K562 (cell line): ENCODE measurements around the gene ATP9A. TPM values are rescaled to one million over a fixed set of nuclear protein-coding genes. Genes with fewer than 3 reads are reported as not detected.
A peak's percentile ranks its signal among the peaks of the same experiment; 100 is the strongest.

Source experiments
- BCOR ChIP-seq: fragments of 450-650 bp; IDR thresholded peaks from 2 replicates; pipeline ENCODE4 v1.6.1; 2016
- CREB3L1 ChIP-seq: fragments of 450-650 bp; IDR thresholded peaks from 2 replicates; pipeline ENCODE4 v1.6.1; 2014; ENCODE audit warnings: low read depth, mild to moderate bottlenecking, moderate library complexity, borderline replicate concordance
- CREM ChIP-seq: IDR thresholded peaks from 2 replicates; pipeline ENCODE4 v1.6.1; 2014; ENCODE audit warnings: antibody characterized with exemption, low read depth
- FOSL1 ChIP-seq: fragments of 200-800 bp; sonication (Bioruptor generic); conservative IDR thresholded peaks from 2 replicates; pipeline ENCODE4 v1.6.1; 2016; ENCODE audit warnings: missing genetic modification characterization, missing compliant biosample characterization
- KAT8 ChIP-seq: fragments of 450-650 bp; IDR thresholded peaks from 2 replicates; pipeline ENCODE4 v1.6.1; 2016; ENCODE audit warnings: low read depth, mild to moderate bottlenecking
- KLF16 ChIP-seq: IDR thresholded peaks from 2 replicates; pipeline ENCODE4 v1.6.1; 2016; ENCODE audit warnings: antibody characterized with exemption
- MED1 ChIP-seq: sonication (generic); formaldehyde crosslinking; IDR thresholded peaks from 2 replicates; pipeline ENCODE4 v1.8.1; 2023; ENCODE audit warnings: missing genetic modification reagents, borderline replicate concordance
- NCOA6 ChIP-seq: fragments of 450-650 bp; IDR thresholded peaks from 2 replicates; pipeline ENCODE4 v1.6.1; 2017; ENCODE audit warnings: mild to moderate bottlenecking
- RBM15 ChIP-seq: fragments of 200-400 bp; formaldehyde crosslinking; IDR thresholded peaks from 2 replicates; pipeline ENCODE4 v1.6.1; 2018; ENCODE audit warnings: mild to moderate bottlenecking, low read length, moderate library complexity; ENCODE audit not compliant: insufficient read depth
- RFX5 ChIP-seq: IDR thresholded peaks from 2 replicates; pipeline ENCODE4 v1.6.1; 2011; ENCODE audit warnings: low read depth, mild to moderate bottlenecking, improper control_type of control experiment, low read length
- SMAD1 ChIP-seq: fragments of 150-350 bp; IDR thresholded peaks from 2 replicates; pipeline ENCODE4 v1.6.1; 2014; ENCODE audit warnings: low read length, low read depth; ENCODE audit not compliant: partially characterized antibody
- ZHX1 ChIP-seq: fragments of 150-350 bp; conservative IDR thresholded peaks from 2 replicates; pipeline ENCODE4 v1.6.1; 2014; ENCODE audit warnings: low read length
- ZKSCAN1 ChIP-seq: fragments of 150-350 bp; IDR thresholded peaks from 2 replicates; pipeline ENCODE4 v1.6.1; 2016; ENCODE audit warnings: low read depth, low read length
- ZNF584 ChIP-seq: fragments of 200-800 bp; sonication (Bioruptor generic); IDR thresholded peaks from 2 replicates; pipeline ENCODE4 v1.6.1; 2016; ENCODE audit warnings: low read depth, mild to moderate bottlenecking, missing genetic modification characterization, missing compliant biosample characterization
- polyA plus RNA-seq, 8 experiments: library from polyadenylated mRNA; depleted of rRNA in 4 of 8; stranded (reverse) in 5 of 8; unstranded in 3 of 8; fragments of >200 nt; fragmentation: Nextera tagmentation in 2 of 8; fragmentation: Illumina TruSeq in 1 of 8; extraction: Ambion mirVana in 2 of 8; extraction: Trizol in 1 of 8; gene quantifications; 2 replicates each; pipeline versions ENCODE4 v1.2.1 to v1.2.3, GENCODE V29; 2011 to 2014; ENCODE audit warnings: inconsistent platforms in 1 of 8, missing spikeins in 1 of 8
- total RNA-seq, 7 experiments: library from RNA; depleted of rRNA in 6 of 7; stranded (reverse); fragments of >200 nt in 6 of 7; fragmentation: Illumina TruSeq in 2 of 7; extraction: Trizol in 2 of 7; gene quantifications; 2 replicates each; pipeline versions ENCODE4 v1.2.1 to v1.2.3, GENCODE V29; 2011 to 2021; ENCODE audit warnings: low replicate concordance in 1 of 7
- TF ChIP-seq, protein P1 (sequence below): fragments of 450-650 bp; conservative IDR thresholded peaks from 2 replicates; pipeline ENCODE4 v1.6.1; 2016; ENCODE audit warnings: missing genetic modification characterization, low read depth, mild to moderate bottlenecking, missing compliant biosample characterization, moderate library complexity
- TF ChIP-seq, protein P2 (sequence below): fragments of 250-450 bp; sonication (Bioruptor Pico); IDR thresholded peaks from 2 replicates; pipeline ENCODE4 v1.8.0; 2022; ENCODE audit warnings: inconsistent platforms
- TF ChIP-seq, protein P3 (sequence below): fragments of 250-450 bp; sonication (Bioruptor Pico); IDR thresholded peaks from 2 replicates; pipeline ENCODE4 v1.4.0; 2020
- TF ChIP-seq, protein P4 (sequence below), 2 experiments: IDR thresholded peaks; 2 replicates each; pipeline ENCODE4 v1.6.1; 2012; ENCODE audit warnings: improper control_type of control experiment in 2 of 2, low read depth in 2 of 2, low read length in 2 of 2, borderline replicate concordance in 1 of 2

Gene ATP9A
- total and polyA plus RNA-seq, 9 of the 15 experiments (the other 6 are each of a cell fraction or from before 2014, with no cell fraction given), result 0.18 to 0.62 (median 0.29) TPM

DNA sequence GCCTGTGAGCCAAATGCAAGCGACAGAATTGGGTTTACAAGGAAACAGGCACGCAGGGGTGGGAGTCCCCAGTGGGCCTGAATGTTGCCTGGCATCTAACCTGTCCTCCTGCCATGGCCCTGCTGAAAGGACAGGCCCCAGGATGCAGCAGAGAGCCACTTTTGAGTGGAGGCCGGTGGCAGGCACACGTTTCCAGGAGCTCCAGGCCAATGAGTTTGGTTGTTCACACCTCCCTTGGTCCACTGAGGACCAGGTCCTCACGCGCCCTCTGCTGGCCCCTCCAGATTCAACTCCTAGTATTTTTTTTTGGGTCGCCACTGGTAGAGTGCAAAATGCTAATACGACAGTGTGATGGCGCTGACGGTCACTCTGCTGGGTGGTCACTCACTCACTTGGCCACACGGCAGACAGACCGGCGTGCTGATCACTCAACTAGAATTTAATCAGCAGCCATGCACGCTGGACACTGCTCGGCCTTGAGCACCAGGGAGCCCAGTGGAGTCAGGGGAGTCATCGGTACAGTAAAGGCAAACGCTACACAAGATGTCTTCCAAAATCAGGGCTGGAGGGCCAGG lies 143.9 kb downstream of the ATP9A start (continued):
- no peak for TF ChIP-seq MED1 (CRISPR knock-in tag)
- no peak for TF ChIP-seq CREB3L1
- TF ChIP-seq, protein P1, sequence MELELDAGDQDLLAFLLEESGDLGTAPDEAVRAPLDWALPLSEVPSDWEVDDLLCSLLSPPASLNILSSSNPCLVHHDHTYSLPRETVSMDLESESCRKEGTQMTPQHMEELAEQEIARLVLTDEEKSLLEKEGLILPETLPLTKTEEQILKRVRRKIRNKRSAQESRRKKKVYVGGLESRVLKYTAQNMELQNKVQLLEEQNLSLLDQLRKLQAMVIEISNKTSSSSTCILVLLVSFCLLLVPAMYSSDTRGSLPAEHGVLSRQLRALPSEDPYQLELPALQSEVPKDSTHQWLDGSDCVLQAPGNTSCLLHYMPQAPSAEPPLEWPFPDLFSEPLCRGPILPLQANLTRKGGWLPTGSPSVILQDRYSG (tag), result no peak
- TF ChIP-seq RFX5, result no peak
- peak; percentile 8; the same call in 1 of the 2 replicates for TF ChIP-seq CREM
- TF ChIP-seq FOSL1 (tag), result no peak
- no peak for TF ChIP-seq NCOA6
- TF ChIP-seq KAT8, result no peak
- no peak for TF ChIP-seq ZHX1
- TF ChIP-seq BCOR, result no peak
- peak; percentile 61 for TF ChIP-seq KLF16
- TF ChIP-seq, protein P2, sequence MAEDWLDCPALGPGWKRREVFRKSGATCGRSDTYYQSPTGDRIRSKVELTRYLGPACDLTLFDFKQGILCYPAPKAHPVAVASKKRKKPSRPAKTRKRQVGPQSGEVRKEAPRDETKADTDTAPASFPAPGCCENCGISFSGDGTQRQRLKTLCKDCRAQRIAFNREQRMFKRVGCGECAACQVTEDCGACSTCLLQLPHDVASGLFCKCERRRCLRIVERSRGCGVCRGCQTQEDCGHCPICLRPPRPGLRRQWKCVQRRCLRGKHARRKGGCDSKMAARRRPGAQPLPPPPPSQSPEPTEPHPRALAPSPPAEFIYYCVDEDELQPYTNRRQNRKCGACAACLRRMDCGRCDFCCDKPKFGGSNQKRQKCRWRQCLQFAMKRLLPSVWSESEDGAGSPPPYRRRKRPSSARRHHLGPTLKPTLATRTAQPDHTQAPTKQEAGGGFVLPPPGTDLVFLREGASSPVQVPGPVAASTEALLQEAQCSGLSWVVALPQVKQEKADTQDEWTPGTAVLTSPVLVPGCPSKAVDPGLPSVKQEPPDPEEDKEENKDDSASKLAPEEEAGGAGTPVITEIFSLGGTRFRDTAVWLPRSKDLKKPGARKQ, result no peak
- peak; percentile 18; the same call in 1 of the 2 replicates for TF ChIP-seq ZKSCAN1
- TF ChIP-seq, protein P3, sequence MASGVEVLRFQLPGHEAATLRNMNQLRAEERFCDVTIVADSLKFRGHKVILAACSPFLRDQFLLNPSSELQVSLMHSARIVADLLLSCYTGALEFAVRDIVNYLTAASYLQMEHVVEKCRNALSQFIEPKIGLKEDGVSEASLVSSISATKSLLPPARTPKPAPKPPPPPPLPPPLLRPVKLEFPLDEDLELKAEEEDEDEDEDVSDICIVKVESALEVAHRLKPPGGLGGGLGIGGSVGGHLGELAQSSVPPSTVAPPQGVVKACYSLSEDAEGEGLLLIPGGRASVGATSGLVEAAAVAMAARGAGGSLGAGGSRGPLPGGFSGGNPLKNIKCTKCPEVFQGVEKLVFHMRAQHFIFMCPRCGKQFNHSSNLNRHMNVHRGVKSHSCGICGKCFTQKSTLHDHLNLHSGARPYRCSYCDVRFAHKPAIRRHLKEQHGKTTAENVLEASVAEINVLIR (CRISPR knock-in tag), result no peak
- TF ChIP-seq, protein P4, sequence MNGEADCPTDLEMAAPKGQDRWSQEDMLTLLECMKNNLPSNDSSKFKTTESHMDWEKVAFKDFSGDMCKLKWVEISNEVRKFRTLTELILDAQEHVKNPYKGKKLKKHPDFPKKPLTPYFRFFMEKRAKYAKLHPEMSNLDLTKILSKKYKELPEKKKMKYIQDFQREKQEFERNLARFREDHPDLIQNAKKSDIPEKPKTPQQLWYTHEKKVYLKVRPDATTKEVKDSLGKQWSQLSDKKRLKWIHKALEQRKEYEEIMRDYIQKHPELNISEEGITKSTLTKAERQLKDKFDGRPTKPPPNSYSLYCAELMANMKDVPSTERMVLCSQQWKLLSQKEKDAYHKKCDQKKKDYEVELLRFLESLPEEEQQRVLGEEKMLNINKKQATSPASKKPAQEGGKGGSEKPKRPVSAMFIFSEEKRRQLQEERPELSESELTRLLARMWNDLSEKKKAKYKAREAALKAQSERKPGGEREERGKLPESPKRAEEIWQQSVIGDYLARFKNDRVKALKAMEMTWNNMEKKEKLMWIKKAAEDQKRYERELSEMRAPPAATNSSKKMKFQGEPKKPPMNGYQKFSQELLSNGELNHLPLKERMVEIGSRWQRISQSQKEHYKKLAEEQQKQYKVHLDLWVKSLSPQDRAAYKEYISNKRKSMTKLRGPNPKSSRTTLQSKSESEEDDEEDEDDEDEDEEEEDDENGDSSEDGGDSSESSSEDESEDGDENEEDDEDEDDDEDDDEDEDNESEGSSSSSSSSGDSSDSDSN (IDR thresholded peaks at IDR 0.05; ENCODE audit: borderline replicate concordance in 1 of 2, low read depth in 2 of 2, low read length in 2 of 2), result no peak
- no peak for TF ChIP-seq SMAD1
- no peak for TF ChIP-seq ZNF584 (CRISPR knock-in tag)
- no peak for TF ChIP-seq RBM15
